Ramos (cell line): ENCODE measurements around the gene MOK.

Experiments used
- in situ Hi-C: fragments of 300-500 bp; cut with MboI; formaldehyde crosslinking; loops from one replicate; pipeline ENCODE4 v1.14.3; 2022; ENCODE audit warnings: low sequenced_read_pairs; ENCODE audit not compliant: unreplicated experiment

MOK gene

DNA sequence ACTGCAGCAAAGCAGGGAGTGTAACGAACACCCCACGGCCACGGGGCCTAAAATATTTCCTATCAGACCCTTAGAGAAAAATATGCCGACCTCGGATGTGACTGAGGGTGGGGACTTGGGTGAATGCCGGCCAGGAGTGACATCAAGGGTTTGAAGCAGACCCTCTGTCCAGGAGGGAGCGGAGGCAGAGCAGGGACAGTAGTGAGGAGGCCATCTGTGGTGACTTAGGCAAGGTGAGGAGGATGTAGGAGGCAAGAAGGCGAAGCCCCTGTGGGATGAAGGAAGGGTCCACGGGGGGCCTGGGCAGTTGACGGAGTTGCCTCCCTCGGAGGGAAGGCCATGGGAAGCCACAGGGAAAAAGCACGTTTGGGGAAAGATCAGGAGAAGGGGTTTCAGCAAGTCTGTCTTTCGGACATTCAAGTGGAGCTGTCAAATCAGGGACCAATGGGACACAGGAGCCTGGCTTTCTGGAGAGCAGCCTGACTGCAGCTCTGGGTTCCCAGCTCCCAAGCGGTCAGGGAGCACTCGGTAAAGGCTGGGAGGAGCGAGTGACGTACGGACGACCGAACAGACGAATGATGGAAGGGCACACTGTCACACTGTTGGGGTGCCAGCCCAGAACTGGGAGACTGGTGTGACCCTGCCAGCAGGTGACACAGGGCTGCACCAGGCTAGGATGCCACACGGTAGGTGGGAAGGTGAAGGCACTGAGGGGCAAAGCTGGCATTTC, 74.3 kb downstream of the MOK start:
- in situ Hi-C loops = no loop called here

- in situ Hi-C loops = no loop called here
These were observed 75.2 kb downstream of the MOK start for GRCh38 chr14:102229739-102230092.

DNA sequence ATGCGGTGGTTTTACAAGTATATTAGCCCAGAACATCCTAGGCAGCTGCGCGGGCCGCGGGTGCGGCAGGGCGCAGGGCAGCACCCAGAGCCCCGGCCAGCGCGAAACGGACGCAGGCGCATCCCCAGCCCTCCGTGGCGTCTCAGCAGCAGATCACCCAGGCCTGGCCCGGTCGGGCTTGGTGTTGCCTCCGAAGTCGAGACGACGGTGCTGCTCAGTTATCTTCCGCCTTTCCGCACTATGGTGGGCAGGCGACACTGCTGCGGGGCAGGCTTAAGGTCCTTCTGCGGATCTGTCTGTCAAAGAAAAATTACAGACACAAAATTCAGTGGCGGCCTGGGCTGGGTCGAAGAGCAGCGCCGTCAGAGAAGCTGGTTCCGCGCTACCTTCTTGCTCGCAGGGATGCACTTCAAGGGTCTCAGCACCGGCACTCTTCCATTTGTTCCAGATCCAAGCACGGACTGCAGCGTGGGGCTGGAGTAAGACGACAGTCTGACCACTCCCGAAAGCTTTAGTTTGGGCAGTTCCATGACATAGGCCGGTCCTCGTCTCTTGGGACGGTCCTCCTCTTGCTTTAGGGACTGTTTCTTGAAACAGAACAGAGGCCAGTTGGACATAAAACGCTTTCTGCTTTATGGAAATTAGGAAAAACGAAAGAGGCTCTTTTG, 75.8 kb downstream of the MOK start:
- in situ Hi-C loops = no loop called here

DNA sequence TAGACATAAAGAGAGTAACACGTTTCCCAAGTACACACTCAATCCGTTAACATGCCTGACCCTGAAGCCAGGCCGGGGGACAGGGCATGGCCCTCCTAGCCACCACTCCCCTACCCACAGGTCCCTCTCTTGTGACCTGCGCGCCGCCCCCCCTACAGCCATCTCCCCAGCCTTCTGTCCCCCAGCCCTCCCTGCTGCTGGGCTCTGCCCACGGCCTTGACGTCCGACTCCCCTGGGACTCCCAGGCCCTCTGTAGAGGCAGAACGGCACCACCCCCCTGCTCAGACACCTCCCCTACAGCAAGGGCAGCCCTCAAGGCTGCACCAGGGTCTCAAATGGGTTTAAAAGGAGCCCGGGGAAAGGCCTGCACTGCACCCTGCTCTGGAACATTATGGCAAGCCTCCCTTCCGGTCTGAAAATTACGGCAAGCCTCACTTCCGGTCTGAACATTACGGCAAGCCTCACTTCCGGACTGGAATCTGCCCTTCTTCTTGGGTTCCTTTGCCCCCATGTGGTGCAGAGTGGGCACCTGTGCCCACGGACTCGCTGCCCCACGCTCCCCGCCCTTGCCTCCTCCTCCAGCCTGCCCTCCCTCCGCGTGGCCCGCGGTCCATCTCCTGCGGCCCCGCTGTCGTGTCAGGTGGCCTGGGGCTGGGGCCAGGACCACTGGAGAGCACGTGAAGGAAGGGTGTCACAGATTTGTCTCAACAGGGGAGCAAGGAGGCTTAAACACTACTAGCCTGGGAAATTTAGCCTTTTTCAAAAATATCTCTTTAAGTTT, 77.6 kb downstream of the MOK start:
- in situ Hi-C loops = no loop called here

DNA sequence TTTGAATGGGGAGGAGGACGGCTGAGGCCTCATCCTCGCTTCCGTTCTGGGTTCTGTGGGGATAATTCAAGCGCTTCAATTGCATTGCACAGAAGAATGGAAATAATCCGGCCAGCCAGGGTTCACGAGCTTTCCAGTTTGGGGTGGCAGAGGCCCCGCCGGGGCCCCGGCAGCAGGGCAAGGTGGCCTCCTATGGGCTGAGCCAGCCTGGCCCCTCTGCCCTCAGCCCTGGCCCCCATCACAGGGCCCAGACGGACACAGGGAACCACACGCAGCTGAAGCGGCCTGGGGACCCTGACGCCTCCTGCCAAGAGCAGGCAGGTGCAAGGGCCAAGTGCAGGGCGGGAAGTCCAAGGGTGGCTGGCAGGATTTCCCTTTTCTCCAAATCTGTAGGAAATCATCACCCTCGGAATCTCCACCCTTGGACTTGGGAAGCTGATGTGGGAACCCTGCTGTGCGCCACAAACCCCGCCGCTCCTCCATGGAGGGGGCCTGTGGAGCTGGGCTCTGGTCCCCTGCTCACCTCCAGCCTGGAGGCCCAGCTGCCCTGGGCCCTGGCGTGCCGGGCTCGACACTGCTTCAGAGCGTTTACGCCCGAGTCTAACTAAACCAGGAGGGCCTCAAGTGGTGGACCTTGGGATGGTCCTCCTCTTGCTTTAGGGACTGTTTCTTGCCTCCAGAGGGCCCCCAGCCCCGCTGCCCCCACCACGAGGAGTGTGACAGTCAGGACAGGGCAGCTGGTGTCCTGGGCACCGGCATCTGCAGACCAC, 78.4 kb downstream of the MOK start:
- in situ Hi-C loops = no loop called here

DNA sequence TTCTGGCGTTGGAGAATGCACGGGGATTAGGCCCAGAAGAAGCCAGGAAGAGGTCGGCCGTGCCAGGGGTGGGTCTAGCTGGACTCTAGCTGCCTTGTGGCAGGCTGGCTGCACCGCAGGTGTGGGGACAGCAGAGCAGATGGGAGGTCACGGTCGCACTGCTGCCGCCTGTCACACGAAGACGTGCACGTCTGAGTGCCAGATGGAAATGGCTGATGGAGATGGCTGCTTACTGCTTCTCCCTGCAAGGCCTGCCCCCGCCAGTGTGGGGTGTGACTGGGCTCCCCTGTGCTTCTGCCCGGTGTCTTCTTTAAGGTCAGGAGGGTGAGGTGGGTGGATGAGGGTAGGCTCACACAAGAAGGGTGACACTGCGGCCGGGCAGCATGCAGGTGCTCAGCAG, 79.0 kb downstream of the MOK start:
- in situ Hi-C loops = no loop called here

DNA sequence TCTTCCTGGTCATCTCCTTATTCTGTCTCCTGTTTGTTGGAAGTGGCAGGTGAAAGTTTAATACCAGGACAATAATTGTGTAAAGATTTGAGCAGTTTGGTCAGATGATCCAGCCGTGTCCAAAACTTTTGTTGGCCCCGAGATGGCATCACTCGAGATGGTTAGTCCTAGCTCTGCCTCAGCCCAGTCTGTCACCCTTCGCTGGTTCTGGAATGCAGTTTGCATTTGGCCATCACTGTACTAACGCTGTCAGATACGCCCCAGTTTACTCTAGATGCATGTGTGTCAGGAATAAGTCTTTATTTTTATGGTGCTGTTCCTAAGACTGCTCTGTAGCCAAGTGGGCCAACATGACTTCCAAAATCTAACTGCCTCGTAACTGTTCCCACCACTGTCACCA, 79.6 kb downstream of the MOK start:
- in situ Hi-C loops = no loop called here

GRCh38 chr14:102223682-102224081, 81.3 kb downstream of the MOK start:
- in situ Hi-C loops = no loop called here

GRCh38 chr14:102222751-102223150, 82.2 kb downstream of the MOK start:
- in situ Hi-C loops = no loop called here

- in situ Hi-C loops = no loop called here
These were observed 82.9 kb downstream of the MOK start for GRCh38 chr14:102222009-102222575.

DNA sequence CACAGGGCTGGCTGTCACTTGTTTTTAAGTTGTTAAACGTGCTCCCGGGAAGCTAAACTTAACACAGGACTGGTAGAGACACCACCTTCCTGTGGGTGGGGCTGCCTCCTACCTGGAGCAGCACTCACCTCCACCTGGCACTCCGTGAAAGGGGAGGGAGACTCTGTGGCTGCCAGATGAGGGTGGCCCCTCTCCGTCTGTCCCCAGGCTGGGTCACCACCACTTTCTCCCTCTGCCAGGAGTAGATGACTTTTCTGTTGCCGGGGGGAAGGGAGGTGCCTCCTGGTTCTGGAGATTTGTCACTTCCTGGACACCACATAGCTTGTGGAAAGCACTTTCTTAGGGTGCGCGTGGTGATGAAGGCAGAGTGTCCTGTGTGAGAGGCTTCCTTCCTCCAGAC, 83.9 kb downstream of the MOK start:
- in situ Hi-C loops = no loop called here

- in situ Hi-C loops = no loop called here
These were observed 84.9 kb downstream of the MOK start for GRCh38 chr14:102220031-102220430.

DNA sequence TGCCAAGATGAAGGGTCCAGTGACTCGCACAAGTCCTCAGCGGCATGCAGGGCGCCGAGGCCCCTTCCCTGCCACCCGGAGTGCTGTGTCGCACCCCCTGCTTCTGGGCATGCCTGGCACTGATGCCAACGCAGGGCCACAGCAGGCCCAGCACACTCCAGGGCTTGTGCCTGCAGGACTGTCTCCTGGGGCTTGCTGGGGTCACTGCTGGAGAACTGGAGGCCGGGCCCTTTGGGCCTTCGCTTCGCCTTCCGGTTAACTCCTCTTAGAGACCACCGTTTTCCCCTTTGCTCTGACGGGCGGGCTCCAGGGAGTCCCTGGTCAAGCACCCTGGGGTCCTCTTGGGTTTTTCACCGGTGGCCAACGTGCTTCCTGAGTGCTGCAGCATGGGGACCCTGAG, 85.6 kb downstream of the MOK start:
- in situ Hi-C loops = no loop called here

DNA sequence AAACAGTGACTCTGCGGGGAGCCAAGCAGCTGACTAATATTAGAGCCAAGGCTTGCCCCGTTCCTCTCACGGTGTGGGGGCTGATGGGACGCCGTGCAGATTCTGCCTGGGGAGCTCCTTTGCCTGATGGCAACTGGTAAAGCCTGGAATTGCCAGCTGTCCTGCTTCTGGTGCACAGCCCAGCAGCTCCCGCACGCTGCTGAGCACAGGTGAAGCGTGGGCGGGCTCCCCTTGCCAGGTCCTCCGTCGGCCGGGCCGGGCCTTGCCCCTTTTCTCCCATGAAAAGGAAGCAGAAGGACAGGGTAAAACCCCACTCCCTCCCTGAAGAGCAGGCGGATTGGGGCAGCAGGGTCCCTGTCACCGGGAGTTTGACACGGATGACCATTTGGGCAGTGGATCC, 86.3 kb downstream of the MOK start:
- in situ Hi-C loops = no loop called here

DNA sequence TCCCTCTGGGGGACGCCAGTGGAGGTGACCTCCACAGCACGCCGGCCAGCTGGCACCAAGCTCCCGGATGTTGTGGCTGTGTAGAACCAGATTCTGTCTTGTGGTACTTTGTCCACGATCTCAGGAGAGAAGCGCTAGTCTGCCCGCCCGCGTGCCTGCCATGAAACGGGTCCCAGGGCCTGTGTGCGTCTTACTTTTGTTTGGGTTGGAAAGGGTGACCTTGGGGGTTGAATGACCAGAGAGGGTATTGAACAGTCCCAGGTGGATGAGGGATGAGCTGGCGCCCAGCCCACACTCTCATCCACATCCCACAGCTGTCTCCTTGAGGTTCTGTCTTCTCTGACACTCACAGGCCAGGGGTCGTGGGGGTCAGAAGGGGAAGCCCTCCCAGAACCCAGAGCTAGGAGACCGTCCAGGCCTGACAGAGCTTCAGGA, 87.0 kb downstream of the MOK start:
- in situ Hi-C loops = no loop called here

GRCh38 chr14:102217399-102217798, 87.6 kb downstream of the MOK start:
- in situ Hi-C loops = no loop called here

- in situ Hi-C loops = no loop called here
These were observed 89.3 kb downstream of the MOK start for GRCh38 chr14:102215576-102216250.

DNA sequence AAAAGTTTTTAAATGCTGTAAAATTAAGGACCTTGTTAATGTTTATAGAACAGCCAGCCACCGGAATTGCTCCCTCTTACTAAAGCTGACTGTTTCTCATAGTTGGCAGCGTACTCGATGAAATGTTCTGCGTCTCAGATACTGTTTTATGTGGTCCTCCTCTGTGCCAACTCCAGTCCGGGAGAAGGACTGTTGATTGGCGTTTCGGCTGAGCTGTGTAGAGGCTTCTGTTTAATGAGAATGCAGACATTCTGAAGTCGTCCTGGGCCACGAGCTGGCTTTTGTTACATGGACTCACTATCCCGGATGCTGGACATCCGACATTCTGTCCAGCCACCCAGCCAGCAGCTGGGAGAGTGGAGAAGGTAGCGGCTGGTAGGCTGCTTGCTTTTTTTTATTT, 89.9 kb downstream of the MOK start:
- in situ Hi-C loops = no loop called here

DNA sequence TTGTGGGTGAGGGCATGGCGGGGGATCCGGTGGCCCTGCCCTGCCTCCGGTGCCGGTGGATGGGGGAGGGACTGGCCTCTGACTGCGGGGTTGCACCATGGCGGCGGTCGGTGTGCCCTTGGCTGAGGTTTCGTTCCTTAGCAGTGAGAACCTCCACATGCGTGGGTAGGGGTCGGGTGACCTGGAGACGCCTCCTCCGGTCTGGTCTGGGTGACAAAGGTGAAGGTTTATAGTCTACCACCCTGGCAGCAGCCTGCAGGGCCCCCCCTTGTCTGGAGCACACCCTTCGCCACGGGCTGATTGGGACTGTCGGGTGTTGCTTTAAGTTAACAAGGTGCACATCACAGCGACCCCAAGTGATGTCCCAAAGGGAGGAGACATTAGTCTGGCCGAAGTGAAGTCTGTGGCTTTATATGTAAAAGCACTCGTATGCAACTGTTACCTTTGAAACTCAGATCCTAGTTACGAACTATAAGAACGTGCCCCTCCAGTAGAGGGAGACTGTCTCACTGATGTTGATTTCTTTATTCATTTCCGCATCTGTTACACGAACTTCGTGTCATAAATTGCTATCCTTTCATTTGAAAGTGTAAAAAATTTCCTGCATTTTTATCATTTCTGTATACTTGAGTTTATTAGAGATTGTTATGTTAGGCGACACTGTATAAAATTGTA, 90.8 kb downstream of the MOK start:
- in situ Hi-C loops = no loop called here
